HG02763 (cell line): ENCODE results near the gene PIAS4.

Experiments
- ATAC-seq: cut with Tn5 transposase; IDR thresholded peaks from one replicate; pipeline ENCODE4 v1.9.1; 2021; ENCODE audit warnings: mild to moderate bottlenecking, moderate library complexity; ENCODE audit not compliant: unreplicated experiment

PIAS4 gene

GRCh38 chr19:4057931-4058692, 50.6 kb downstream of the PIAS4 start:
- ATAC-seq: no peak

GRCh38 chr19:4058693-4059452, 51.3 kb downstream of the PIAS4 start:
- ATAC-seq: no peak

GRCh38 chr19:4059453-4059871, 51.9 kb downstream of the PIAS4 start:
- no peak for ATAC-seq

- ATAC-seq: no peak
Observed at GRCh38 chr19:4059891-4060620, 52.5 kb downstream of the PIAS4 start.

GRCh38 chr19:4060621-4061177, 53.2 kb downstream of the PIAS4 start:
- ATAC-seq: no peak

- ATAC-seq: no peak
Observed at GRCh38 chr19:4061178-4061682, 53.7 kb downstream of the PIAS4 start.

GRCh38 chr19:4061683-4062418, 54.3 kb downstream of the PIAS4 start:
- ATAC-seq: no peak

GRCh38 chr19:4062419-4063368, 55.2 kb downstream of the PIAS4 start:
- no peak for ATAC-seq

- no peak for ATAC-seq
Observed at GRCh38 chr19:4063369-4064148, 56.0 kb downstream of the PIAS4 start.

- no peak for ATAC-seq
Observed at GRCh38 chr19:4064149-4064495, 56.6 kb downstream of the PIAS4 start.

- ATAC-seq: peak; percentile 2
Observed at GRCh38 chr19:4064496-4065260, 57.1 kb downstream of the PIAS4 start.

- ATAC-seq: peak; percentile 81
Observed at GRCh38 chr19:4065430-4066175, 58.1 kb downstream of the PIAS4 start.

- ATAC-seq: no peak
Observed at GRCh38 chr19:4066176-4066606, 58.7 kb downstream of the PIAS4 start.

GRCh38 chr19:4066682-4067395, 59.3 kb downstream of the PIAS4 start, which contains the start of gene ZBTB7A:
TSS of gene ZBTB7A (minus strand) at chr19:4066899. CDS start at chr19:4055232, 11,667 bp downstream.
- no peak for ATAC-seq

- no peak for ATAC-seq
Observed at GRCh38 chr19:4067396-4068046, 60.0 kb downstream of the PIAS4 start.
